T-helper 1 cell treated with Interleukin-12 subunit alpha and Interleukin-12 subunit beta and Interleukin-4 antibody, amounts not matched to agents 30 μg/mL and 1 μg/mL, for 36 hours (primary cell): ENCODE data around the gene U2AF1L4.

ENCODE experiments used
- H3K27ac Mint-ChIP-seq: one replicate; pipeline ENCODE4 v1.8.0; 2021; ENCODE audit warnings: mild to moderate bottlenecking, mixed read lengths
- H3K27me3 Mint-ChIP-seq: one replicate; pipeline ENCODE4 v1.8.0; 2021; ENCODE audit warnings: low read depth, mixed read lengths
- H3K36me3 Mint-ChIP-seq: one replicate; pipeline ENCODE4 v1.8.0; 2021; ENCODE audit warnings: low read depth, mixed read lengths
- H3K4me1 Mint-ChIP-seq: one replicate; pipeline ENCODE4 v1.8.0; 2021; ENCODE audit warnings: low read depth, mixed read lengths
- H3K4me3 Mint-ChIP-seq: one replicate; pipeline ENCODE4 v1.8.0; 2021; ENCODE audit warnings: mild to moderate bottlenecking, moderate library complexity, mixed read lengths
- H3K9me3 Mint-ChIP-seq: one replicate; pipeline ENCODE4 v1.8.0; 2021; ENCODE audit warnings: mixed read lengths

U2AF1L4 gene

GRCh38 chr19:35785339-35785627, 40.1 kb upstream of the U2AF1L4 start:
- no peaks in the 10 kb centered on the region for H3K27me3 Mint-ChIP-seq
- no peaks in the 10 kb centered on the region for H3K9me3 Mint-ChIP-seq

DNA sequence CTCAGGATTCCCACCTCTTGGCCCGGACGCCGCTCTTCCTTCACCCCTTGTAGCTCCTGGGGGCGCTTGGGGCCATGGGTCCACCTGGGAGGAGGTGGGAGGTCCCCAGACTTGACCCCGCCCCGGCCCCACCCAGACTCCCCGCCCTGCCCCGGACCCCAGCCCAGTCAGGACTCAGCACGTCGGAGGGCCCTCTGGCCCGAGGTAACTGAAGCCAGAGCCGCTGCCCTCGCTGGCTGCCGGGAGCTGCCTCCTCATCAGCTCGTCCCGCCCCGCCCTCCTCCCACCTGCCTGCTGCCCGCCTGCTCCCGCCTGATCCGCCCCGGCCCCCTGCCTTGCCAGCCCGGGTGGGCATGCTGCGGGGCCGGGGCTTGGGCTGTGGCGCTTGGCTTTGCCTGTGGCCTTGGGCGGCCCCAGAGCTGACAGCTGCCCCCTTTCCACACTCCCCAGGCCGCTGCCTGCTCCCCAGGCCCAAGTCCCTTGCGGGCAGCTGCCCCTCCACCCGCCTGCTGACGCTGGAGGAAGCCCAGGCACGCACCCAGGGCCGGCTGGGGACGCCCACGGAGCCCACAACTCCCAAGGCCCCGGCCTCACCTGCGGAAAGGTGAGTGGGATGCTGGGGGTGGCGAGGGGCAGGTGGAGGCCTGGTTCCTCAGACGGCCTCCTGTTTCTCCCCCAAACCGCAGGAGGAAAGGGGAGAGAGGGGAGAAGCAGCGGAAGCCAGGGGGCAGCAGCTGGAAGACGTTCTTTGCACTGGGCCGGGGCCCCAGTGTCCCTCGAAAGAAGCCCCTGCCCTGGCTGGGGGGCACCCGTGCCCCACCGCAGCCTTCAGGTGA, 39.5 kb upstream of the U2AF1L4 start:
- Mint-ChIP-seq H3K36me3 (peaks cover 15% of the 10 kb centered on the region), H3K4me3 (no peak overlapping the region), H3K27ac (no peak overlapping the region), H3K27me3 (no peaks in the 10 kb centered on the region), H3K9me3 (no peaks in the 10 kb centered on the region), H3K4me1 (no peaks in the 10 kb centered on the region)

More at GRCh38 chr19:35785339-35785627, 40.1 kb upstream of the U2AF1L4 start:
- Mint-ChIP-seq H3K4me3 (no peak overlapping the region), H3K4me1 (no peaks in the 10 kb centered on the region), H3K36me3 (peaks cover 15% of the 10 kb centered on the region), H3K27ac (no peak overlapping the region)

GRCh38 chr19:35783469-35784434, 38.5 kb upstream of the U2AF1L4 start:
- H3K36me3 Mint-ChIP-seq, result peaks cover 15% of the 10 kb centered on the region
- no peak overlapping the region for H3K27ac Mint-ChIP-seq
- H3K27me3 Mint-ChIP-seq, result no peaks in the 10 kb centered on the region
- peaks cover 2% of the 10 kb centered on the region for H3K4me1 Mint-ChIP-seq
- no peaks in the 10 kb centered on the region for H3K9me3 Mint-ChIP-seq
- no peak overlapping the region for H3K4me3 Mint-ChIP-seq

DNA sequence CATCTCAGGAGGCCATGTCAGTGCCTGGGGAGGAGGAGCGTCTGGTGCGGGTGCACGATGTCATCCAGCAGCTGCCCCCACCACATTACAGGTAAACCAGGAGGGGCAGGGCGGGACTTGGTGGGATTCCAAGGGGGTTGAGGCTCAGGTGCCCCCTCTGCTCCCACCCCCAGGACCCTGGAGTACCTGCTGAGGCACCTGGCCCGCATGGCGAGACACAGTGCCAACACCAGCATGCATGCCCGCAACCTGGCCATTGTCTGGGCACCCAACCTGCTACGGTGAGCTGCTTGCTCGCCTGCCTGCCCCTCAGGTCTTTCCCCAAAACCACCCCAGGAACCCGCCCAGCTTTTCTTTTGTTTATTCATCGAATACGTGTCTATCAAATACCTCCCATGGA, 37.4 kb upstream of the U2AF1L4 start:
- H3K4me3 Mint-ChIP-seq, result no peak overlapping the region
- H3K9me3 Mint-ChIP-seq, result no peaks in the 10 kb centered on the region
- peaks cover 2% of the 10 kb centered on the region for H3K4me1 Mint-ChIP-seq
- peaks cover 15% of the 10 kb centered on the region for H3K36me3 Mint-ChIP-seq
- H3K27ac Mint-ChIP-seq, result no peak overlapping the region
- H3K27me3 Mint-ChIP-seq, result no peaks in the 10 kb centered on the region

- H3K9me3 Mint-ChIP-seq, result no peaks in the 10 kb centered on the region
- H3K4me1 Mint-ChIP-seq, result peaks cover 8% of the 10 kb centered on the region
- H3K27ac Mint-ChIP-seq, result no peak overlapping the region
- H3K36me3 Mint-ChIP-seq, result peaks cover 18% of the 10 kb centered on the region
- no peak overlapping the region for H3K4me3 Mint-ChIP-seq
- no peaks in the 10 kb centered on the region for H3K27me3 Mint-ChIP-seq
Observed at GRCh38 chr19:35781650-35782049, 36.4 kb upstream of the U2AF1L4 start.

- H3K27me3 Mint-ChIP-seq, result no peaks in the 10 kb centered on the region
Observed at GRCh38 chr19:35780717-35781116, 35.5 kb upstream of the U2AF1L4 start.

GRCh38 chr19:35780058-35780457, 34.8 kb upstream of the U2AF1L4 start:
- H3K4me3 Mint-ChIP-seq, result no peak overlapping the region
- H3K9me3 Mint-ChIP-seq, result no peaks in the 10 kb centered on the region
- peaks cover 15% of the 10 kb centered on the region for H3K4me1 Mint-ChIP-seq
- H3K36me3 Mint-ChIP-seq, result peaks cover 18% of the 10 kb centered on the region
- H3K27me3 Mint-ChIP-seq, result no peaks in the 10 kb centered on the region
- H3K27ac Mint-ChIP-seq, result no peak overlapping the region

More at GRCh38 chr19:35780717-35781116, 35.5 kb upstream of the U2AF1L4 start:
- Mint-ChIP-seq H3K4me1 (peaks cover 15% of the 10 kb centered on the region), H3K27ac (no peak overlapping the region), H3K4me3 (no peak overlapping the region), H3K36me3 (peaks cover 19% of the 10 kb centered on the region), H3K9me3 (no peaks in the 10 kb centered on the region)

DNA sequence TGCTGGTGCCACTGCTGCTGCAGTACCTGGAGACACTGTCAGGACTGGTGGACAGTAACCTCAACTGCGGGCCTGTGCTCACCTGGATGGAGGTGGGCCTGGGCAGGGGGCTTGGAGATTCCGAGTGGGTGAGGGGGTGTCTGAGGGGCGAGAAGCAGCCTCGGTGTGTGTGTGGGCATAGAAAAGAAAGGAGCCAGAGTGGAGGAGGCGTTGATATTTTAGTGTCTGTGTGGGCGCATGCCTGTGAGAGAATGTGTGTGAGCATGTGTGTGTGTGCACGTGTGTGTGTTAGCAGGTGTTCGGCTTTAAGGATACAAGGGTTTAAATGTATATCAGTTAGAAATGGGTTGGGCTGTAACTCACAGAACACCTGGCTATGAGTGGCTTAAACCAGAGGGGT, 33.8 kb upstream of the U2AF1L4 start:
- Mint-ChIP-seq H3K27me3 (no peaks in the 10 kb centered on the region), H3K4me1 (peaks cover 21% of the 10 kb centered on the region), H3K27ac (peak overlapping the region; percentile 67), H3K9me3 (no peaks in the 10 kb centered on the region), H3K36me3 (peaks cover 18% of the 10 kb centered on the region), H3K4me3 (no peak overlapping the region)

DNA sequence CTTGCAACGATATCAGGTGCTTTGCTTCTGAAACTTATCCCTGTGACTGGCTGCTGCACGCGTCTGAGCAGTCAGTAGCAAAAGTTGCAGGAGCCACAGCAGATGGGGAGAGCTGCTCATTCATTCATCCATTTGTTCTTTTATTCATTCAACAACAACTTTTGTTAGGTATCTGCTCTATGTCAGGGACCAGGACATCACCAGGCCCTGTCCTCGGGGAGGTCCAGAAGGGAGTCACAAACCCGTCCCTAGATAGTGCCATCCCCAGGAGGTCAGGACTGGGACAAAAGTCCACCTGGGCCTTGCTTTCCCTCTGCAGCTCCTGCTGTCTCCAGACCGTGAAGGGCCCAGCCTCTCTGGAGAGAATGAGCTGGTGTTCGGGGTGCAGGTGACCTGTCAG, 32.7 kb upstream of the U2AF1L4 start:
- peak overlapping the region; percentile 10 for H3K4me3 Mint-ChIP-seq
- no peaks in the 10 kb centered on the region for H3K27me3 Mint-ChIP-seq
- H3K27ac Mint-ChIP-seq, result no peak overlapping the region
- peaks cover 21% of the 10 kb centered on the region for H3K4me1 Mint-ChIP-seq
- H3K9me3 Mint-ChIP-seq, result no peaks in the 10 kb centered on the region
- peaks cover 11% of the 10 kb centered on the region for H3K36me3 Mint-ChIP-seq

- peaks cover 9% of the 10 kb centered on the region for H3K36me3 Mint-ChIP-seq
- peaks cover 21% of the 10 kb centered on the region for H3K4me1 Mint-ChIP-seq
- H3K9me3 Mint-ChIP-seq, result no peaks in the 10 kb centered on the region
- no peaks in the 10 kb centered on the region for H3K27me3 Mint-ChIP-seq
- peak overlapping the region; percentile 51 for H3K4me3 Mint-ChIP-seq
- H3K27ac Mint-ChIP-seq, result no peak overlapping the region
Observed at GRCh38 chr19:35777086-35777841, 32.0 kb upstream of the U2AF1L4 start.

DNA sequence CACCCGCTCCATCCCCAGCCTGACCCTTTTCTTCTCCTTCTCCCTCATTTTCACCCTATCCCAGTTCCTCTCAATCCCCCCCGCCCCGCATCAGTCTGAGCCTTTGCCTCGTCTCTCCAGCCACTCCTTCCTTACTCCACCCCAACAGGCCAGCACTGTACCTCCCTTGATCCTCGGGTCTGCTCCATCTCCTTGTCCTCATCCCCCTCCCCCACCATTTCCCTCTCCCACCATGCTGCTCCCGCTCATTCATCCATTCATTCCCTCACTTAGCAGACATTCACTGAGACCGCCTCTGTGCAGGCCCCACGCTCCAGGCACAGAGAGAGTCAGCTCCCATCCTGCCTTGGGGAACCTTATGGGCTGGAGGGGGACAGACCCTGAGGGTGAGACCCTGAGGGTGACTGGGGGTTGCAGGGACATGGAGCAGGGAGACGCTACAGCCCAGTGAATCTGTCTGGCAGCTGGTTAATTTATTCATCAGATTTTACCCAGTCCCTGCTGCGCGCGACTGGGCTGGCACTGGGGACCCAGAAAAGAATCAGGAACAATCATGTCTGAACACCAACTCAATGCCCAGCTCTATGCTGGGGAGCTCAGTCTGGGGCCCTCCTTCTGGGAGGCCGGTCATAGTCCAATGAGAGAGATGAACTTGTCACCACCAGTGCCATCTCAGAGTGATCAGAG, 31.0 kb upstream of the U2AF1L4 start:
- H3K9me3 Mint-ChIP-seq, result no peaks in the 10 kb centered on the region
- H3K36me3 Mint-ChIP-seq, result peaks cover 6% of the 10 kb centered on the region
- H3K27ac Mint-ChIP-seq, result peak overlapping the region; percentile 79
- H3K4me1 Mint-ChIP-seq, result peaks cover 21% of the 10 kb centered on the region
- peak overlapping the region; percentile 87 for H3K4me3 Mint-ChIP-seq
- no peaks in the 10 kb centered on the region for H3K27me3 Mint-ChIP-seq

DNA sequence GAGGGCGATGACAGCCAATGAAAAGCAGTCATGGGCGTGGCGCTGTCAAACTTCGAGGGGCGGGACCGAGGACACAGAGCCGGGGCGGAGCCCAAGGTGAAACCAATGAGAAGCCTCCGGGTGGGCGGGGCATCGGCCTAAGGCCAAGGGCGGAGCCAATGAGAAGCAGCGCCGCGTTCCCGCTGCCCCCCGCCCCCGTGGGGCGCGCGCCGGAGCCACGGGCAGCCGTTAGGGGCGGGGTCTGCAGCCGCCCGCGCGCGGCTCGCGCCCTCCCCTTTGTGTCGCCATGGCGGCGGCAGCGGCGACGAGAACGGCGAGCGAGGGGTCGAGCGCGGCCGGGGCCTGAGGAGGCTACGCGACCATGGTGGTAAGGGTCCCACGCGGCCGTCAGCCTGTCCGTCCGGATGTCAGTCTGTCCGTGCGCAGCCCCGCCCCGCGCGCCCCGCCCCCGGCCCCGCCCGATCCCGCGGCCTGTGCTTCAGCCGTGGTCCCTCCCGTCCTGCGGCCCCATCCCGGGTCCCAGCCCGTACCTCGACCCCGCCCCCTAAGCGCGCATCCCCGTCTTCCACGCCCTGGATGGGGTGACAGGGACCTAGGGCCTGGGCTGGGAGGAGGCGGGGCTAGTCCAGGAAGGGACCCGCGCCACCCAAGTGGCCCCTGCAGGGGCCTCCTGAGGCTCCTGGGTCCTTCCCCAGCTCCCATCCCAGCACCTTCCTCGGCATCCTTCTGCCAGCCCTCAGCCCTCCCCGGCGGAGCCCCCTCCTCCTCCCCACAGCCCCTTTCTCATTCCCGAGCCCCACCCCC, 30.3 kb upstream of the U2AF1L4 start, which contains the start of gene ARHGAP33:
Gene ARHGAP33, plus strand, starts transcription at position 267 of the 804 bp plus-strand sequence. Its CDS starts 95 bp downstream, at position 362.
- Mint-ChIP-seq H3K4me3 (peak within 1 kb of the TSS; percentile 87), H3K4me1 (peaks cover 21% of the 10 kb centered on the region), H3K36me3 (peaks cover 4% of the 10 kb centered on the region), H3K27ac (peak within 1 kb of the TSS; percentile 79), H3K27me3 (no peaks in the 10 kb centered on the region), H3K9me3 (no peaks in the 10 kb centered on the region)

DNA sequence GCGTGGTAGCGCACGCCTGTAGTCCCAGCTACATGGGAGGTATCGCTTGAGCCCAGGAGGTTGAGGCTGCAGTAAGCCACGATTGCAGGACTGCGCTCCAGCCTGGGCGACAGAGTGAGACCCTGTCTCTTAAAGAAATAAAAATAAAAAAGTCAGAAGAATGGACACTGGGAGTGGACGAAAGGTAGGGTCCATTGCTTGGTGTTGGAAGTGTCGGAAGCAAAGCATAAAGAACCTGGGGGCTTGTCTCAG, 29.8 kb upstream of the U2AF1L4 start:
- peak overlapping the region; percentile 61 for H3K27ac Mint-ChIP-seq
- no peaks in the 10 kb centered on the region for H3K27me3 Mint-ChIP-seq
- H3K36me3 Mint-ChIP-seq, result peaks cover 4% of the 10 kb centered on the region
- H3K4me1 Mint-ChIP-seq, result peaks cover 21% of the 10 kb centered on the region
- peak overlapping the region; percentile 87 for H3K4me3 Mint-ChIP-seq
- H3K9me3 Mint-ChIP-seq, result no peaks in the 10 kb centered on the region
